H1 (cell line): ENCODE results near the gene BRD9. TPM values are rescaled to one million over a fixed set of nuclear protein-coding genes. Genes with fewer than 3 reads are reported as not detected.

Experiments used
- GABPA ChIP-seq: IDR thresholded peaks from 2 replicates; pipeline ENCODE4 v1.6.1; 2011; ENCODE audit warnings: mild to moderate bottlenecking, low read length, moderate library complexity, borderline replicate concordance; ENCODE audit not compliant: insufficient read depth
- HDAC6 ChIP-seq: IDR thresholded peaks from one replicate; pipeline ENCODE4 v1.7.1; 2012; ENCODE audit warnings: low read depth, mild to moderate bottlenecking, inconsistent platforms, low read length, moderate library complexity
- JUND ChIP-seq: IDR thresholded peaks from 2 replicates; pipeline ENCODE4 v1.6.1; 2011; ENCODE audit warnings: mild to moderate bottlenecking, improper control_type of control experiment, low read length
- SP2 ChIP-seq: IDR thresholded peaks from 2 replicates; pipeline ENCODE4 v1.6.1; 2012; ENCODE audit warnings: mild to moderate bottlenecking, low read length, inconsistent platforms
- polyA plus RNA-seq, 7 experiments: library from polyadenylated mRNA; depleted of rRNA in 3 of 7; stranded (reverse) in 5 of 7; unstranded in 2 of 7; fragments of >200 nt in 5 of 7; fragments of 200-250 nt in 2 of 7; gene quantifications; 1 replicate in 5 of 7; 2 replicates in 1 of 7; 4 replicates in 1 of 7; pipeline versions ENCODE4 v1.2.1 to v1.2.3, GENCODE V29; 2011 to 2013; ENCODE audit warnings: missing spikeins in 2 of 7, mixed read lengths in 2 of 7
- total RNA-seq: library from RNA; stranded (reverse); fragmentation: NEBNext Ultra II Directional; extraction: Animal tissue kit (Norgen Biotek cat#: 25700); gene quantifications from 2 replicates; pipeline ENCODE4 v1.2.1, GENCODE V29; 2021

BRD9 gene
- total and polyA plus RNA-seq, 2 of the 8 experiments (the other 6 are each of a cell fraction or from before 2014, with no cell fraction given): 9.3 to 49.4 TPM

DNA sequence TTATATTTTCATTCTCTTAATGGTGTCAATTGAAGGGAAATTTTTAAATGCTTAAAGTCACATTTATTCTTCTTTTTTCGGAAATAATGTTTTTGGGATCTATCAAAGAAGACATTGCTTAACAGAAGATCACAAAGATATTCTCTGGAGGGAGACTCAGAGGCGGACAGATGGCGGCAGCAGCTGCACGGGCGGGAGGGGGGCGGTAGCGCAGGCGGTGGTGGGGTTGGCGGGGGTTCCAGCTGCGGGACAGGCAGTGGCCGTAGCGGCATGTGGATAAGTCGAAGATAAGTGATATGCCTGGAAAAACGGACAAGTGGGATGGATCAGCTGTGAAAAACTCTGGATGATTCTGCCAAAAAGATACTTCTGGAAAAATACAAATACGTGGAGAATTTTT is 76.4 kb downstream of the BRD9 start (continued):
- TF ChIP-seq GABPA (no peak), SP2 (no peak), JUND (no peak), HDAC6 (no peak)
